ENCODE measurements around the gene RHOU. TPM values are rescaled to one million over a fixed set of nuclear protein-coding genes. Genes with fewer than 3 reads are reported as not detected.

The RHOU gene
- total and polyA plus RNA-seq, 4 donors = 12.9 to 40.1 (median 23.4) TPM

- Histone ChIP-seq H3K4me1 (ENCODE audit: control insufficient read depth in 5 of 5, insufficient read depth in 5 of 5, low read length in 5 of 5) (peaks cover 0 to 18% (median 14%) of the 10 kb centered on the region in 5 donors), H3K27ac (ENCODE audit: low read depth in 1 of 2, low read length in 1 of 2) (no peak overlapping the region), H3K9ac (ENCODE audit: insufficient read depth in 1 of 2, low read length in 2 of 2) (no peak overlapping the region), H3K27me3 (ENCODE audit: control insufficient read depth in 3 of 3, insufficient read depth in 3 of 3, low read length in 2 of 3) (no peaks in the 10 kb centered on the region), H3K9me3 (ENCODE audit: control insufficient read depth in 4 of 4, insufficient read depth in 3 of 4, low read length in 3 of 4) (peaks cover 0 to 8% (median 0%) of the 10 kb centered on the region in 4 donors), H3K36me3 (ENCODE audit: control insufficient read depth in 4 of 4, insufficient read depth in 4 of 4, low read length in 4 of 4) (no peaks in the 10 kb centered on the region), H3K4me3 (no peak overlapping the region)
- no peak for ATAC-seq (ENCODE audit: insufficient read depth, low FRiP score)
- TF ChIP-seq CTCF (IDR thresholded peaks at IDR 0.05; ENCODE audit: control extremely low read depth, extremely low read depth) = no peak
- DNase-seq = no peak
- WGBS, 2 donors = 92 to 100% methylated on average over 1 of the region's 1 CpG
These were observed 42.7 kb downstream of the RHOU start for GRCh38 chr1:228778026-228778425.

- Histone ChIP-seq H3K4me1 (ENCODE audit: control insufficient read depth in 5 of 5, insufficient read depth in 5 of 5, low read length in 5 of 5) (peaks cover 0 to 18% (median 14%) of the 10 kb centered on the region in 5 donors), H3K9me3 (ENCODE audit: control insufficient read depth in 4 of 4, insufficient read depth in 3 of 4, low read length in 3 of 4) (peaks cover 0 to 8% (median 0%) of the 10 kb centered on the region in 4 donors), H3K27ac (ENCODE audit: low read depth in 1 of 2, low read length in 1 of 2) (no peak overlapping the region), H3K27me3 (ENCODE audit: control insufficient read depth in 3 of 3, insufficient read depth in 3 of 3, low read length in 2 of 3) (no peaks in the 10 kb centered on the region), H3K9ac (ENCODE audit: insufficient read depth in 1 of 2, low read length in 2 of 2) (no peak overlapping the region), H3K4me3 (no peak overlapping the region), H3K36me3 (ENCODE audit: control insufficient read depth in 4 of 4, insufficient read depth in 4 of 4, low read length in 4 of 4) (no peaks in the 10 kb centered on the region)
- 55 to 69% methylated on average over 3 of the region's 3 CpGs for WGBS, 2 donors
- DNase-seq (no peak), ATAC-seq (ENCODE audit: insufficient read depth, low FRiP score) (no peak)
- TF ChIP-seq CTCF (IDR thresholded peaks at IDR 0.05; ENCODE audit: control extremely low read depth, extremely low read depth) = no peak
These were observed 43.2 kb downstream of the RHOU start for GRCh38 chr1:228778466-228778865.

- peaks cover 0 to 8% (median 0%) of the 10 kb centered on the region in 4 donors for H3K9me3 ChIP-seq (ENCODE audit: control insufficient read depth in 4 of 4, insufficient read depth in 3 of 4, low read length in 3 of 4)
- ATAC-seq (ENCODE audit: insufficient read depth, low FRiP score) = no peak
- H3K4me3 ChIP-seq = no peak overlapping the region
- no peak for TF ChIP-seq CTCF (IDR thresholded peaks at IDR 0.05; ENCODE audit: control extremely low read depth, extremely low read depth)
- H3K27ac ChIP-seq (ENCODE audit: low read depth in 1 of 2, low read length in 1 of 2) = no peak overlapping the region
- DNase-seq = peak in 1 of 3 donors; percentile 63
- H3K36me3 ChIP-seq (ENCODE audit: control insufficient read depth in 4 of 4, insufficient read depth in 4 of 4, low read length in 4 of 4) = no peaks in the 10 kb centered on the region
- no peaks in the 10 kb centered on the region for H3K27me3 ChIP-seq (ENCODE audit: control insufficient read depth in 3 of 3, insufficient read depth in 3 of 3, low read length in 2 of 3)
- H3K4me1 ChIP-seq (ENCODE audit: control insufficient read depth in 5 of 5, insufficient read depth in 5 of 5, low read length in 5 of 5) = peaks cover 0 to 18% (median 14%) of the 10 kb centered on the region in 5 donors
- no peak overlapping the region for H3K9ac ChIP-seq (ENCODE audit: insufficient read depth in 1 of 2, low read length in 2 of 2)
These were observed 43.7 kb downstream of the RHOU start for GRCh38 chr1:228778961-228779360.

Data from lung (tissue), 12 donors.